Colonic mucosa (tissue), 4 donors: ENCODE data around the gene SV2A. TPM values are rescaled to one million over a fixed set of nuclear protein-coding genes. Genes with fewer than 3 reads are reported as not detected.

Source experiments
- DNase-seq: peaks from one replicate; pipeline ENCODE4 v3.0.0-alpha.2; 2020
- H3K27ac ChIP-seq: fragments of 200-600 bp; one replicate; pipeline ENCODE4 v1.8.0; 2021
- H3K27me3 ChIP-seq: fragments of 200-600 bp; one replicate; pipeline ENCODE4 v1.8.0; 2021
- H3K36me3 ChIP-seq: fragments of 200-600 bp; one replicate; pipeline ENCODE4 v1.8.0; 2021
- H3K4me1 ChIP-seq: fragments of 200-600 bp; one replicate; pipeline ENCODE4 v1.8.0; 2021; ENCODE audit warnings: mild to moderate bottlenecking
- H3K4me3 ChIP-seq: fragments of 200-600 bp; one replicate; pipeline ENCODE4 v1.8.0; 2021
- H3K9ac ChIP-seq, 2 donors: one replicate each; pipeline ENCODE4 v1.7.0; 2013; ENCODE audit warnings: control low read depth in 2 of 2, low read depth in 2 of 2, low read length in 2 of 2
- H3K9me3 ChIP-seq: fragments of 200-600 bp; one replicate; pipeline ENCODE4 v1.8.0; 2021
- CTCF ChIP-seq: fragments of 200-600 bp; IDR thresholded peaks from one replicate; pipeline ENCODE4 v1.8.0; 2022; ENCODE audit warnings: antibody characterized with exemption, mild to moderate bottlenecking
- intact Hi-C: fragments of 100-400 bp; cut with DNase I; formaldehyde crosslinking; loops from one replicate; pipeline ENCODE4 v1.14.1; 2022
- total RNA-seq, 2 donors: library from RNA; stranded (reverse); fragmentation: NEBNext Ultra II Directional in 1 of 2; extraction: Animal tissue kit (Norgen Biotek cat#: 25700) in 1 of 2; gene quantifications; one replicate each; pipeline ENCODE4 v1.2.1, GENCODE V29; 2021
- donor health status: healthy.
- donor health status: DM: no; HTN: no; CAD: no.
- donor health status: DM: no; HTN: no; CAD: no.

Gene SV2A
- total RNA-seq, 2 donors from 2014 or later, result 0.89 to 1.5 TPM

- no peak for TF ChIP-seq CTCF
- Histone ChIP-seq H3K36me3 (peaks cover 22% of the 10 kb centered on the region), H3K4me3 (no peak overlapping the region), H3K9me3 (no peaks in the 10 kb centered on the region), H3K9ac (no peak overlapping the region), H3K27me3 (no peaks in the 10 kb centered on the region), H3K4me1 (peaks cover 4% of the 10 kb centered on the region), H3K27ac (no peak overlapping the region)
- DNase-seq, result no peak
- intact Hi-C loops, result loop anchor here (2.0 kb wide), 1 partner anchor 35 kb away; no protein-coding TSS in a partner anchor
Measured at GRCh38 chr1:149925751-149926150, 8.1 kb upstream of the SV2A start.

DNA sequence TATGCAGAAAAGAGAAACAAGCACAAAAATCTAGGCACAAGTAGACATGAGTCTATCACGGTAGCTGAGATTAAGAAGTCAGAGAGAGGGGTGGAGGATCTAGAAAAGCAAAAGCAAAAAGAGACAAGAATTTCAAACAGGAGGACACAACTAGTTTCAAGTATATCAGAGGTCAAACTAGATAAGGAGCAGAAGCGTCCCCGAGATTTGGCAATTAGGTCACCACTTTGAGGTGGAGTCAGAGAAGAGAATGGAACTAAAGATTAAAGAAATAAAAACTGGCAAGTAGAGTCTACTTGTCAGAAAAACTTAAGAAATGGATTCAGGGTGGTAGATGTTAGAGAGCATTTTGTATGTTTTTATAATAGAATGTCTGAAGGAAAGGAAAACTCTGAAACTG is 7.7 kb upstream of the SV2A start:
- intact Hi-C loops, result no loop called here

DNA sequence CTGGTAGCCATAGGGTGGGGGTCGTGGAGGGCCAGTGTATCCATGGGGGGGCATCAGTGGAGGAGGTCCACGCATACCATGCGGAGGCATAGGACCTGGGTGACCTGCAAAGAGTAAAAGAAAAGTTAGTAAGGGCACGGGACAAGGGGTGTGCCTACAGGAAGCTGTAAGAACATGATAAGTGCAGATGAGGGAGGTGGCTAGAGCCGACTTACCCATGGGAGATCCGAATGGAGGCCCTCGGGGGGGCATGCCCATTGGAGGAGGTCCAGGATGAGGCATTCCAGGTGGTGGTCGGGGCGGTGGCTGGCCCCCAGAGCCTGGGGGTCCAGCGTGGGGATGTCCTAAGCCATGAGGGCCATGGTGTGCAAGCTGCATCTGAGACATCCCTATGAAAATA is 6.0 kb upstream of the SV2A start:
- TF ChIP-seq CTCF, result no peak
- intact Hi-C loops, result no loop called here
- no peaks in the 10 kb centered on the region for H3K9me3 ChIP-seq
- no peak overlapping the region for H3K27ac ChIP-seq
- no peak overlapping the region for H3K9ac ChIP-seq
- no peak overlapping the region for H3K4me3 ChIP-seq
- H3K4me1 ChIP-seq, result peaks cover 4% of the 10 kb centered on the region
- no peaks in the 10 kb centered on the region for H3K27me3 ChIP-seq
- peaks cover 22% of the 10 kb centered on the region for H3K36me3 ChIP-seq
- no peak for DNase-seq

More for the DNA sequence above, 7.7 kb upstream of the SV2A start:
- H3K36me3 ChIP-seq, result peaks cover 22% of the 10 kb centered on the region
- H3K4me3 ChIP-seq, result no peak overlapping the region
- no peak overlapping the region for H3K9ac ChIP-seq
- H3K4me1 ChIP-seq, result peaks cover 4% of the 10 kb centered on the region
- no peak for DNase-seq
- TF ChIP-seq CTCF, result no peak
- no peaks in the 10 kb centered on the region for H3K9me3 ChIP-seq
- no peaks in the 10 kb centered on the region for H3K27me3 ChIP-seq
- H3K27ac ChIP-seq, result no peak overlapping the region

DNA sequence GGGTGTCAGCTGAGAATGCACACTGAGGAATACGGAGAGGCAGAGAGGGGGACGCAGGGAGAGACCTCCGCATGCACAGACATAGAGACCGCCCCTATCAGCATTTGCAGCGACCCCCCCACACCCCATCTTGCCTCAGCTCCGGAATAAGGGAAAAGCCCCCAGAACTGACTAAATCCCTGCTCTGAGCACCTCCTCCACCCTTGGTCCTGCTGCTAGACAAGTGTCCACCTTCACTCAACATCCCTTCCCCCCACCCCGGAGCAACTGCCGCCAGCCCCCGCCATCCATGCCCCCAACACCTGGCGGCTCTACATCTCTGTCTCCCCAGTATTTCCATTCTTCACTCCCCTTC is 769 bp downstream of the SV2A start:
- H3K9ac ChIP-seq, result peak overlapping the region in 1 of 2 donors; percentile 9
- no peaks in the 10 kb centered on the region for H3K36me3 ChIP-seq
- TF ChIP-seq CTCF, result no peak
- H3K9me3 ChIP-seq, result no peaks in the 10 kb centered on the region
- H3K4me1 ChIP-seq, result no peaks in the 10 kb centered on the region
- intact Hi-C loops, result no loop called here
- H3K27me3 ChIP-seq, result peaks cover 4% of the 10 kb centered on the region
- DNase-seq, result no peak
- H3K27ac ChIP-seq, result no peak overlapping the region
- H3K4me3 ChIP-seq, result no peak overlapping the region

GRCh38 chr1:149916193-149916897 is 1.3 kb downstream of the SV2A start:
- intact Hi-C loops, result no loop called here
- Histone ChIP-seq H3K27me3 (peaks cover 4% of the 10 kb centered on the region), H3K36me3 (no peaks in the 10 kb centered on the region), H3K4me1 (no peaks in the 10 kb centered on the region), H3K9me3 (no peaks in the 10 kb centered on the region), H3K9ac (peak overlapping the region in 1 of 2 donors; percentile 43), H3K27ac (no peak overlapping the region), H3K4me3 (no peak overlapping the region)
- no peak for DNase-seq
- no peak for TF ChIP-seq CTCF
